Effector memory CD8-positive, alpha-beta T cell (primary cell): Measurements from ENCODE around the gene TMIE.
A peak's percentile ranks its signal among the peaks of the same experiment; 100 is the strongest.
"Not testable (repeated sequence)": the region's sequence is repeated elsewhere in the genome, so short reads cannot be mapped to it uniquely, and the experiment has no call there.

Experiments used
- ATAC-seq: fragments of 150-1000 bp; cut with Tn5 transposase; replicated peaks from 2 replicates; pipeline ENCODE4 v1.10.0; 2021; ENCODE audit warnings: mild to moderate bottlenecking, moderate library complexity
- DNase-seq, 3 experiments: peaks; one replicate each; pipeline ENCODE4 v3.0.0; 2021
- H3K27ac Mint-ChIP-seq, 2 donors: one replicate each; pipeline ENCODE4 v1.8.0; 2022; ENCODE audit warnings: mild to moderate bottlenecking in 2 of 2, mixed read lengths in 2 of 2, moderate library complexity in 2 of 2
- H3K27me3 Mint-ChIP-seq, 2 donors: one replicate each; pipeline ENCODE4 v1.8.0; 2022; ENCODE audit warnings: mixed read lengths in 2 of 2
- H3K36me3 Mint-ChIP-seq: one replicate; pipeline ENCODE4 v1.8.0; 2022; ENCODE audit warnings: mild to moderate bottlenecking, moderate library complexity, mixed read lengths; ENCODE audit not compliant: insufficient read depth
- H3K4me1 Mint-ChIP-seq, 2 donors: one replicate each; pipeline ENCODE4 v1.8.0; 2022; ENCODE audit warnings: low read depth in 2 of 2, mixed read lengths in 2 of 2
- H3K4me3 Mint-ChIP-seq, 2 donors: one replicate each; pipeline ENCODE4 v1.8.0; 2022; ENCODE audit warnings: mild to moderate bottlenecking in 2 of 2, mixed read lengths in 2 of 2, moderate library complexity in 2 of 2
- H3K9me3 Mint-ChIP-seq, 2 donors: one replicate each; pipeline ENCODE4 v1.8.0; 2022; ENCODE audit warnings: mixed read lengths in 2 of 2

TMIE gene

DNA sequence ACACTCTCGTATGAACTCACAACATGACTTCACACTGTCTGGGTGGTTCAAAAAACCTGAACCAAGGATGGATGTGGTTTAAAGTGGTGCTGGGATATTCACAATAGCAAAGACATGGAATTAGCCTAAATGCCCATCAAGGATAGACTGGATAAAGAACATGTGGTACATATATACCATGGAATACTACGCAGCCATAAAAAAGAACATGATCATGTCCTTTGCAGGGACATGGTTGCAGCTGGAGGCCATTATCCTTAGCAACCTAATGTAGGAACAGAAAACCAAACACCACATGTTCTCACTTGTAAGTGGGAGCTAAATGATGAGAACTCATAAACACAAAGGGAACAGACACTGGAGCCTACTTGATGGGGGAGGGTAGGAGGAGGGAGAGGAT is 19.8 kb downstream of the TMIE start:
- H3K36me3 Mint-ChIP-seq, result no peaks in the 10 kb centered on the region
- H3K27me3 Mint-ChIP-seq, result peaks cover 20 to 55% of the 10 kb centered on the region in 2 donors
- H3K9me3 Mint-ChIP-seq, result no peaks in the 10 kb centered on the region
- no peak for DNase-seq
- no peak overlapping the region for H3K4me3 Mint-ChIP-seq
- no peak overlapping the region for H3K27ac Mint-ChIP-seq
- no peak for ATAC-seq
- no peaks in the 10 kb centered on the region for H3K4me1 Mint-ChIP-seq

DNA sequence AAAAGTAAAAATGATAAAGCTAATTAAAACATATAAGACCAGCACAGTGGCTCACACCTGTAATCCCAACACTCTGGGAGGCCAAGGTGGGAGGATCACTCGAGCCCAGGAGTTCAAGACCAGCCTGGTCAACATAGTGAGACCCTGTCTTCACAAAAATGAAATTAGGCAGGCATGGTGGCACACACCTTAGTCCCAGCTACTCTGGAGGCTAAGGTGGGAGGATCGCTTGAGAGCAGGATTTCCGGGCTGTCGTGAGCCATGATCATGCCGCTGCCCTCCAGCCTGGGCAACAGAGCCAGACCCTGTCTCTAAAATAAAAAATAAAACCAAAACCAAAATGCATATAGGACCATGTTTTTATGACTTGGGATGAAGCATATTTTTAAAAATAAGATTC is 21.3 kb downstream of the TMIE start:
- Mint-ChIP-seq H3K27ac (no peak overlapping the region), H3K36me3 (no peaks in the 10 kb centered on the region), H3K27me3 (peaks cover 27 to 47% of the 10 kb centered on the region in 2 donors), H3K9me3 (no peaks in the 10 kb centered on the region), H3K4me1 (no peaks in the 10 kb centered on the region), H3K4me3 (no peak overlapping the region)
- no peak for ATAC-seq
- no peak for DNase-seq

DNA sequence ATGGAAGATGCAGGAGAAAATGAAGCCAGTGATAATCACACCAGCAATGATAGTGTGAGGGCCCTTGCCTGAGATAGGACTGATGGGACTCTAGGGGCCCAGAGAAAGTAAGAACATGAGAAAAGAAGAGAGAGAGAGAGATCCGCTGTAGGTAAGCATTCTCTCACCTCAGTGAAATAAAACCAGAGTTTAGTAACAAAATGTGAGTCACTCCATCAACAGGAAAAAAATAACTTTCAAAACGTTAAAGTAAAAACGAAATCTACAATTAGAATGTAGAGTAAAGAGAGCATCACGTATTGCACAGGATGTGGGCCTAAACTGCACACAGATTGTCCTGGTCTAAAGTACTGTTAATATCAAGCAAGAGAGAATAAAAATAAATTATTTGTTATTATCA is 23.2 kb downstream of the TMIE start:
- Mint-ChIP-seq H3K9me3 (no peaks in the 10 kb centered on the region), H3K36me3 (no peaks in the 10 kb centered on the region), H3K27ac (no peak overlapping the region), H3K4me3 (no peak overlapping the region), H3K4me1 (no peaks in the 10 kb centered on the region), H3K27me3 (peaks cover 19 to 36% of the 10 kb centered on the region in 2 donors)
- DNase-seq (no peak), ATAC-seq (no peak)

DNA sequence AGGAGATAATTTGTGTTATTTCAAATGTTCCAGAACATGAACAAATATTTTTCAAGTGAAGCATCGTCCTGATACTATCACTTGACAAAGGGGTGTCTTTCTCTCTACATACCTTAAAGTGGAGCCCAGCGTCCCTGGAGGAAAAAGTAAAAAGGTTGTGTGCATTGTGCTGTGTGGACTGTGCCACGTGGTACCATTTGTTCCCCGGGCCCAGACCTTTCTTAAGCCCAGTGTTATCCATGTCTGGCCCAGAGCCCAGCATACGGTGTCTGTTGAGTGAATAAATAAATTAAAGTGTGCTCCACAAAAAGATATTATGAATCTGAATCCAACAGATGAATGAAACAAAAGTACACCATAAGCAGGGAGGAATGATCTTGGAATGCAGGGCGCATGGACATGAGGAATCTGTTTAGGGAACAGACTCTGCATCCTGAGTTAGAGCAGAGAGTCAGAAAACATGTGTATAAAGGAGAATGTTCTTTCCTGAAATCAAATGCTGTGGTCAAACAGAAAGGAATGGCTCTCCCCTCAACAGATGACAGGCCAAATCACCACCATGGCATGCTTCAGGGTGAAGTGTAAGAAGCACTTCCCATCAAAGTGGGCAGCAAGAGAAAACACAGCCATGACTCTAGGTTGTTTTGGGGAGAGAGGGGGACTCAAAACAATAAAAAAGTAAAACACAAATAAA is 24.6 kb downstream of the TMIE start:
- DNase-seq (no peak), ATAC-seq (no peak)
- Mint-ChIP-seq H3K9me3 (no peaks in the 10 kb centered on the region), H3K27ac (no peak overlapping the region), H3K36me3 (no peaks in the 10 kb centered on the region), H3K4me3 (no peak overlapping the region), H3K4me1 (no peaks in the 10 kb centered on the region), H3K27me3 (peaks cover 19 to 26% of the 10 kb centered on the region in 2 donors)

DNA sequence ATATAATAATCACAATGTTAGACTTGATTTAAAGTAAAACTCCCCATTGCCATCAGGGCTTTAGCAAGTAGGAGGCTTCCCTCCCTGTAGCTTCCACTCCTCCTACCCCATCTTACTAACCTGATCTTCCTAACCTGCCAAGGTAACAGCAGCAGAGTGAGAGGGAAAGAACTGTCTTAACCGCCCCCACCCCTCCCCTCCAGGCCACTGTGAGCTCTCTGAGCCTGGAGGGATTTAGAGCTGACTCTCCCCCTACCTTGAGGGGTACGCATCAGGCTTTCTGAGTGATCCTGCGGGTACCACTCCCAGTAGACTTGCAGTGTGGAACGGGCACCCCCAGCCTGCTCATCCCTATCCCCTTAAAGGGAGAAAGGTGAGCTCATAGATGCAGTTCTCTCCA is 27.8 kb downstream of the TMIE start:
- Mint-ChIP-seq H3K9me3 (no peaks in the 10 kb centered on the region), H3K27ac (no peak overlapping the region), H3K36me3 (no peaks in the 10 kb centered on the region), H3K4me3 (no peak overlapping the region), H3K4me1 (no peaks in the 10 kb centered on the region), H3K27me3 (peaks cover 19 to 31% of the 10 kb centered on the region in 2 donors)
- DNase-seq, result no peak
- ATAC-seq, result no peak

DNA sequence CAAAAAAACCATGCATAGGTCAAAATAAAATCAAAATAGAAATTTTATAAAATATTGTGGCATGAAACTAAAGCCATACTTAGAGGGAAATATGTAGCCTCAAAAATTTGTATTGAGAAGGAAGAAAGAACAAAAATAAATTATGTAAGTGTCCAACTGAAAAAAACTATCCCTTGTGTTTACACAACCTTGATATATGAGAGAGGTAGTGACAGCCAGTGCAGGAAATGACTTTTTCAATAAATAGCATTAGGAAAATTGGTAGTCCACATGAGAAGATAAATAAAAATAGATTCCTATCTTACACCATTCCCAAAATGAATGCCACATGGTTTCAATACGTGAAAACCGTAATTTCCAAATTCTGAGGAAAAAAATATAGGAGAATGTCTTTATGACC is 29.6 kb downstream of the TMIE start:
- Mint-ChIP-seq H3K36me3 (no peaks in the 10 kb centered on the region), H3K27me3 (peaks cover 21 to 38% of the 10 kb centered on the region in 2 donors), H3K27ac (no peak overlapping the region)

DNA sequence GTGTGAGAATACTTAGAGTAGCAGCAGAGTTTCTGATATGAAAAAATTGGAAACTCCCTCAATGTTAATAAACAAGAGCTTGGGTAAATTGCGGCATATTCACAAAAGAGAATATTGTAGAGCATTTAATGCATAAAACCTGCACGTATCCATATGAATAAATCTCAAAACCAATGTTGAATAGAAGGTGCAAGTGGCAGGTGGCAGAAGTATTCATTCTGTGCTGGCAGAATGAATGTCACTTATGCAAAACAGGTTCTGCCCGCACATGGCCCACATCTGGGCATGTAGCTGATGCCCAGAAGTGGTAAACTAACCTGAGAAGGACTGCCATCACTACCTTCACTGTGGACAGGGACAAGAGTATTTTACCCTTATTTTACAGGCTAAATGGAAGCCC is 30.6 kb downstream of the TMIE start:
- ATAC-seq (no peak), DNase-seq (no peak)
- Mint-ChIP-seq H3K27me3 (peaks cover 12 to 43% of the 10 kb centered on the region in 2 donors), H3K4me1 (no peaks in the 10 kb centered on the region), H3K27ac (no peak overlapping the region), H3K9me3 (no peaks in the 10 kb centered on the region), H3K4me3 (no peak overlapping the region), H3K36me3 (no peaks in the 10 kb centered on the region)

More for the DNA sequence above, 29.6 kb downstream of the TMIE start:
- Mint-ChIP-seq H3K4me1 (no peaks in the 10 kb centered on the region), H3K4me3 (no peak overlapping the region), H3K9me3 (no peaks in the 10 kb centered on the region)
- DNase-seq (no peak), ATAC-seq (no peak)

DNA sequence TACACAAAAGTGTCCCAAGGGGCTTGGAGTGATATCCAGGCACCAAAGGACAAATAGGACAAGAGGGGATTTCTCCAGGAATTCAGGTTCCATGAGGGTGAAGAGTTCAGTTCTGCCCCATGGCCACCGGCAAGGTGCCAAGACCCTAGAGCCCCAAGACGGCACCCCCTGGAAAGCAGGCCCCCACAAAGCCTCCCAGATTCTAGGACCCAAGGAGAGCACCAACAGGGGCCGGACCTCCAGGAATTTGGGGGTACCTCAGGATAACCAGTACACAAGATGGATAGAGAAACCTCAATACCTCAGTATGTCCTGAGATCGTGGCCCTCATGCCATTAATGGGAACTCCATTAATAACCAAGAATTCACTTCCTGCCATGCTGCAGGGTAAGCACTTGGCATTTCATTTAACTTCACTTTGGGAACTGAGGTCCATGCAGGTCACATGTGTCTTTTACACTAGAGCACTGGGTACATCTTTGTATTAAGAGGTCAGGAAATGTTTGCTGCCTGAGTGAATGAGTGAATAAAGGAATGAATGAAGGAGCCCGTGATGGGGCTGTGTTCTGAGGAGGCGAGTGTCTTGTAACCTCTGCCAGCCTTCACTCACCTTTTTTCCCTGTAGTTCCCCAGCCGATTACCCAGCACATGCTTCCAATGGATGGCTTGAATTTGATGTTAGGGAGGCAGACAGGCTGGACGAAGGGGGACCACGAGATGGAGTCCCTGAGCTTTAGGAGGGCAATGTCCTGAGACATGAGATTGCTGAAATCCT is 32.0 kb downstream of the TMIE start:
- ATAC-seq (no peak), DNase-seq (no peak)
- H3K9me3 Mint-ChIP-seq, result no peaks in the 10 kb centered on the region
- no peak overlapping the region for H3K27ac Mint-ChIP-seq
- peaks cover 21 to 53% of the 10 kb centered on the region in 2 donors for H3K27me3 Mint-ChIP-seq
- H3K4me3 Mint-ChIP-seq, result no peak overlapping the region
- H3K36me3 Mint-ChIP-seq, result no peaks in the 10 kb centered on the region
- no peaks in the 10 kb centered on the region for H3K4me1 Mint-ChIP-seq

DNA sequence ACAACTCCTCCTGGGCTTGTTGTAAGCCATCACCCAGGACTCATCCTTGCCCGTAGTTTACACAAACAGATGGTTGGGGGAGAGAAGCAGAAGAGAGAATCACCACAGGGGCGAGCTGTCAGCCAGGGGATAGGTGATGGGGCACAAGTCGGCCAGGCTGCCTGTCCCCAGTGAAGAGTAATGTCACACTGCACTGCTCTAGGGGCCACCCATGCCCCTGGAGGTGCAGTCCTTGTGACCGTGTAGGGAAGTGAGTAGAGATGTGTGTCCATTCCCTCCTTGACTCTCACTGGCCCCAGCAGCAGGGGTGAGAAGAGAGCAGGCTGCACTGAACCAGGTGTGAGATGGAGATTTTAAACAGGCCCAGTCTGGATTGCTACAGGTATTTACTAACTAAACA is 33.6 kb downstream of the TMIE start:
- no peak overlapping the region for H3K27ac Mint-ChIP-seq
- H3K4me3 Mint-ChIP-seq, result no peak overlapping the region
- H3K27me3 Mint-ChIP-seq, result peaks cover 16 to 44% of the 10 kb centered on the region in 2 donors
- H3K36me3 Mint-ChIP-seq, result no peaks in the 10 kb centered on the region
- ATAC-seq, result no peak
- no peaks in the 10 kb centered on the region for H3K9me3 Mint-ChIP-seq
- H3K4me1 Mint-ChIP-seq, result no peaks in the 10 kb centered on the region
- DNase-seq, result no peak

DNA sequence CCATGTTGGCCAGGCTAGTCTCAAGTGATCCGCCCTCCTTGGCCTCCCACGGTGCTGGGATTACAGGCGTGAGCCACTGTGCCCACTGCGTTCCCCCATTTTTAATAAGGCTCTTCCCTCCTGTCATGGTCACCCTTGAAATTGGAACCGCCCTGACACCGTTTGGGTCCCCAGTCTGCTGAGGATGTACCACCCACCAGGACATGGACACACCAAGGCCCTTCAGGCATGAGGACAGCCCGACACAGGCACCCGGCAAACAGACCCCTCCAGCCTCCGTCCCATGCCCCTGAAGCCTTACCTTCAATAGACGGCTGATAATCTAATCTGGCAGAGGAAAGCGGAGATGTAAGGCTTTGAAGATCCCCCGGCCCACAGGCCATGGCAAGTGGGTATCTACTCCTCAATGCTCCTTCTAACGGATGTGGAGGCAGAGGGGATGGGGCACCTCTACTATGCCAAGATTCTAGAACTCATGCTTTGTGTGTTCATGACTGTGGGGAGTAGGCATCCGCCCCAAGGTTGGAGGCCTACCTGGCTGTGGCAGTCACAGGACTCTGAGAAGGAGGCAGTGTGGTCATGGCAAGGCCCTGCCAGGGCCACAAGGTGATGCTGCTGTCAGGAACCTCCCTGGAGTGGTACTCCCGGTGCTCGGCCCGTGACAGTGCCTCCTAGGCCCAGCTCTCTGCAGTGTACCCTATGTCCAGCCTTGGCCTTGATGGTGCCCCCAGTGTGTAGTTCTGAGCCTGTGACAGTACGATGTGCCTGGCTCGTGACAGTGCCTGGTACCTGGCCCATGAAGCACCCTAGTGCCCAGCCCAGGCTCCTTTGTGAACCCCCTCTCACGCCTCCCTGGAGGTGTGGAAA is 35.0 kb downstream of the TMIE start:
- Mint-ChIP-seq H3K27ac (no peak overlapping the region), H3K27me3 (peaks cover 16 to 44% of the 10 kb centered on the region in 2 donors), H3K4me3 (no peak overlapping the region), H3K9me3 (no peaks in the 10 kb centered on the region), H3K4me1 (no peaks in the 10 kb centered on the region), H3K36me3 (no peaks in the 10 kb centered on the region)
- DNase-seq (no peak), ATAC-seq (no peak)

DNA sequence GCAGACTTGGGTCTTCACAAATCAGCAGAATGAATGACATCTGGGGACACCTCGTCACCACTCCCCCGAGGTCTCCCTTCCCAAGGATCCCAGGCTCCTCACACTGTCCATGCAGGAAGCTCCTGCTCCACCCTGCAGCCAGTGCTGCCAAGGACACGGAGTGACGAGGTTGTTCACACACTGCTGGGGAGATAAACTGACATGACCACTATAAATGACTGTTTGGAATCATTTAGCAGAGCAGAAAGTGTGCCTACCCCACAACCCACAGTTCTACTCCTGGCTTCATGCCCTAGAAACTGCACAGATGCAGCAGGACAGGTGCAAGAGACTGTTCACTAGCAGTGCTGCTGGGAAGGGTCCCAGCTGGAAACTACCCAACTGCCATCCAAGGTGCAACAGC is 36.1 kb downstream of the TMIE start:
- Mint-ChIP-seq H3K4me1 (no peaks in the 10 kb centered on the region), H3K36me3 (no peaks in the 10 kb centered on the region), H3K4me3 (no peak overlapping the region), H3K27ac (no peak overlapping the region), H3K9me3 (no peaks in the 10 kb centered on the region), H3K27me3 (peaks cover 16 to 44% of the 10 kb centered on the region in 2 donors)
- ATAC-seq, result no peak
- no peak for DNase-seq

DNA sequence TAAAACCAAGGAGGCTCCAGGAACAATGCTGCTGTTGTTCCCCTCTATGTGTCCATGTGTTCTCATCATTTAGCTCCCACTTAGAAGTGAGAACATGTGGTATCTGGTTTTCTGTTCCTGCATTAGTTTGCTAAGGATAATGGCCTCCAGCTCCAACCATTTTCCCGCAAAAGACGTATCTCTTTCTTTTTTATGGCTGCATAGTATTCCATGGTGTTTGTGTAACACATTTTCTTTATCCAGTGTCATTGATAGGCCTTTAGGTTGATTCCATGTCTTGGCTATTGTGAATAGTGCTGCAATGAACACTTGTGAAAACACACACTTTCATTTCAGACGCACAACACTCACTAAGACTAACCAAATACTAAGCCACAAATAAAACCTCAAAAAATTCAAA is 38.4 kb downstream of the TMIE start:
- peaks cover 21 to 40% of the 10 kb centered on the region in 2 donors for H3K27me3 Mint-ChIP-seq
- not testable (repeated sequence) for DNase-seq, ATAC-seq, H3K36me3 Mint-ChIP-seq, H3K4me3 Mint-ChIP-seq, H3K4me1 Mint-ChIP-seq, H3K9me3 Mint-ChIP-seq, H3K27ac Mint-ChIP-seq

DNA sequence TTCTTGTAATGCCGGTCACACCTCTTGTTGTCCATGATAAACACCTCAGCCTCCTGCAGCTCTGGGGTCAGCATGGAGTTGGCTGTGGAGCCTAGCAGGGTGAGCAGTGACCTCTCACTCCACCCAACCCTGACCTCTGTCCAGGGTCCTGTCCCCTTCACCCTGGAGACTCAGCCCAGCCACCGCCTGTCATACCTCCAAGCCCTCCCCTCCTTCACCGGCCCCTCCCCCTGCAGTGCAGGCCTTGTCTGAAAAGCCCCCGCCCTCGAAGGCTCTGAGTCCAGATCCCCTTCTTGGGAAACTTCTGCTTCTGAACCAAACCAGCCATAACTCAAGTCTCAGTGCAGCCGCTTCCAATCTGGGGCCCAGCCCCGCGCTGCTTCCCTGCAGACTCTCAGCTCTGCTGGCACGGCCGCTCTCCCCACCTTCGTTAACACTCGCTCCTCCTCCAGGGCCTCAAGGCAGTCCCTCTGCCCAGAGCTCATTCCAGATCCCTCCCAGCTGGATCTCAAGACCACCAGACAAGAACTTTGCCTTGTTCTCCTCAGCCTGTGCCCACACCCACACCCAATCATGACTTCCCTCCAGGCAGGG is 41.9 kb downstream of the TMIE start:
- peak overlapping the region in 1 of 2 donors; percentile 55 for H3K27ac Mint-ChIP-seq
- H3K36me3 Mint-ChIP-seq, result no peaks in the 10 kb centered on the region
- H3K4me3 Mint-ChIP-seq, result no peak overlapping the region
- H3K4me1 Mint-ChIP-seq, result no peaks in the 10 kb centered on the region
- no peaks in the 10 kb centered on the region for H3K9me3 Mint-ChIP-seq
- peaks cover 7 to 11% of the 10 kb centered on the region in 2 donors for H3K27me3 Mint-ChIP-seq
- ATAC-seq (no peak), DNase-seq (no peak)
